HG03108 (cell line): ENCODE measurements around the gene ZBTB2.
A peak's percentile ranks its signal among the peaks of the same experiment; 100 is the strongest.
"Not testable (repeated sequence)": the region's sequence is repeated elsewhere in the genome, so short reads cannot be mapped to it uniquely, and the experiment has no call there.

Experiments used
- ATAC-seq: cut with Tn5 transposase; IDR thresholded peaks from one replicate; pipeline ENCODE4 v1.9.1; 2021; ENCODE audit warnings: moderate library complexity; ENCODE audit not compliant: unreplicated experiment

Gene ZBTB2

DNA sequence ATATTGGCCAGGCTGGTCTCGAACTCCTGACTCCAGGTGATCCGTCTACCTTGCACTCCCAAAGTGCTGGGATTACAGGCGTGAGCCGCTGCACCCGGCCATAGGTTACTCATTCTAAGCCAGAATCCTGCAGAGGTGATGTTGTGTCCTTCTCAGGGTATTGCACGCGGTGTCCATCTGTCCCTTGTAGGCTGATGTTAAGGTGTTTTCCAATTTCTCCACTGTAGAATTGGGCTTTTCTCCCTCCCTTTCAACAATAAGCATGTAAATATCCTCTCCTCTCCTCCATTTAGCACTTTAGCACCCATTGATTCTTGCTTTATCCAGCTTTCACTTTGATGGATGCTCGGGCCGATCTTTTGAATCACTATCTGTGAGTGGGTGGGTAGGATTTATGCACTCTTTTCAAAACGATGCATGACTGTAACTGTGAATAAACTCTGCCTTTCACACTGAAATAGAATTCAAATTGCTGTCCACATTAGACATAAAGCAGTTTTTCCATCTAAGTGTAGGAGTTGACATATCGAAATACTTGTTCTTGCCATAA, 52.6 kb downstream of the ZBTB2 start:
- ATAC-seq = no peak

DNA sequence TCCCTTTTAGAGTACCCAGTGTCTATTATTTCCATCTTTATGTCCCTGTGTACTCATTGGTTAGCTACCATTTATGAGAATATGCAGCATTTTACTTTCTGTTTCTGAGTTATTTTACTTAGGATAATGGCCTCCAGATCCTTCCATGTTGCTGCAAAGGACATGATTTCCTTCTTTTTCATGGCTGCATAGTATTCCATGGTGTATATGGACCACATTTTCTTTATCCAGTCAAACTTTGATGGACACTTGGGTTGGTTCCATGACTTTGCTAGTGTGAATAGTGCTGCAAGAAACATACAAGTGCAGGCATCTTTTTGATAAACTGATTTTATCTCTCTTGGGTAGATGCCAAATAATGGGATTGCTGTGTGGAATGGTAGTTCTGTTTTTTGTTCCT, 55.4 kb downstream of the ZBTB2 start:
- no peak for ATAC-seq

DNA sequence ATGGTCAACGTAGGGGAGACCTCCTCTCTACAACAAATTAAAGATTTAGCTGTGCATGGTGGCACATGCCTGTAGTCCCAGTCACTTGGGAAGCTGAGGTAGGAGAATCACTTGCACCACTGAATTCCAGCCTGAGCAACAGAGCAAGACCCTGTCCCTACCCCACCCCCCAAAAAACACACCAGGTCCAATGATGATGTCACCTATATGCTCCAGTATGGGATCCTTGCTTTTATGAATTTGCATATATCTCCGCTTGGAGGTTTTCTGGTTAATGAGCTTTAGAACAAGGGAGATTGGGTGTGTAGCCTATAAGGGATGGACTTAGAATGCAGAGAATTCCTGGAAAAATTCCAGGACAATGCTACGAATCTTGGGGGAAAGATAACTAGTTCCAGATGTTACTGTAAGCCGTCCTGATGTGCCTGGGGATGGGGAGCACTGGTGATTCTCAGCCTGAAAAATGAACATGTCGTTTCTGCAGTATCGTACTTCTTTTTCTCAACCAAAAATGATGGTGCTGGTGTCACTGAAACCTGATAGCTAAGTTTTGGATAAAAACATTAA, 61.1 kb downstream of the ZBTB2 start:
- ATAC-seq = no peak

DNA sequence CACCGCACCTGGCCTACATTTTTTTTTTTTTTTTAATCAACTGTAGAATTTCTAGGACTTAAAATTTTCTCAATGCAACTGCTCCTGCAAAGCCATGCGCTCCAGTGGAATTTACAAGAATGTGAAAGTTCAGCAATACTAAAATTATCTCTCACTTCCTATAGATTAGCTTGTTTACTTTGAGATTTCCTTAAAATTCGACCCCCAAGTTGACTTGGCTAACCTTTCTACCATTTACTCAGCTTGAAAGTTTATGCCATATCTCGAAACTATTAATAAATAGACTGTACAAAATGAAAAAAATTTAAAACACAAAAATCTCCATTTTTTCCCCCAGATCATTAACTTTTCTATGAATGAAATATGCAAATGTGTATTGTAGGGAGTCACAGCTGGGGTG, 64.3 kb downstream of the ZBTB2 start:
- no peak for ATAC-seq

DNA sequence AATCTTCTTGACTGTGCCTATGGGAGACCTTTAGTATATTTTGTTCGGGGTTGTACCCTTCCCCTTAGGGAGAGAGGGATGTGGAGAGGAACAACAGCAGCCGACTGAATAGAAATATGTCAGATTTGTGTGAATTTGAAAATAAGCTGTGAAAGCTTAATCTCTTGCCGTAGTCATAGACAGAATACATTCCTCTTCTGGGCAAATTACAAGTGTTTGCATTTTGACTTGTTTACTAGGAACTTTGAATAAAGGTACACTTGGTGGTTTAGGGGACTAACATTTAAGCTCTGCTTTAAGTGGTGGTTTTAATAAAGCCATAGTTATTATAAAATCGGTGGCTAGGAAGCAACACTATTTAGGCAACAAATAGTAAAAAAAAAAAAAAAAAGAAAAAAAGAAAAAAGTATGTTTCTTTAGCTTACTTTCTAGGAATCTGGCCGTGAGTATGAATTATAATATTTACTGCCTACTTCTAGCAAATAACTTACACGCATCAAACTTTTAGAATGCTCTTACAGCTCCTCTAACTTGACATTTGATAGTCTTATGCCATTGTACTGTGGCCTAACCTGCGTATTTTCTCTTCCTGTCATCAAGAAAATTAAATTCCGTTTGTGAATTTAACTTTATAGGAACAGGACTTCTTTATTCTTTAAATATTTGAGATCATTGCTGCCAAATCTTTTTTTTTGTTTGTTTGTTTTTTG, 65.1 kb downstream of the ZBTB2 start:
- no peak for ATAC-seq

DNA sequence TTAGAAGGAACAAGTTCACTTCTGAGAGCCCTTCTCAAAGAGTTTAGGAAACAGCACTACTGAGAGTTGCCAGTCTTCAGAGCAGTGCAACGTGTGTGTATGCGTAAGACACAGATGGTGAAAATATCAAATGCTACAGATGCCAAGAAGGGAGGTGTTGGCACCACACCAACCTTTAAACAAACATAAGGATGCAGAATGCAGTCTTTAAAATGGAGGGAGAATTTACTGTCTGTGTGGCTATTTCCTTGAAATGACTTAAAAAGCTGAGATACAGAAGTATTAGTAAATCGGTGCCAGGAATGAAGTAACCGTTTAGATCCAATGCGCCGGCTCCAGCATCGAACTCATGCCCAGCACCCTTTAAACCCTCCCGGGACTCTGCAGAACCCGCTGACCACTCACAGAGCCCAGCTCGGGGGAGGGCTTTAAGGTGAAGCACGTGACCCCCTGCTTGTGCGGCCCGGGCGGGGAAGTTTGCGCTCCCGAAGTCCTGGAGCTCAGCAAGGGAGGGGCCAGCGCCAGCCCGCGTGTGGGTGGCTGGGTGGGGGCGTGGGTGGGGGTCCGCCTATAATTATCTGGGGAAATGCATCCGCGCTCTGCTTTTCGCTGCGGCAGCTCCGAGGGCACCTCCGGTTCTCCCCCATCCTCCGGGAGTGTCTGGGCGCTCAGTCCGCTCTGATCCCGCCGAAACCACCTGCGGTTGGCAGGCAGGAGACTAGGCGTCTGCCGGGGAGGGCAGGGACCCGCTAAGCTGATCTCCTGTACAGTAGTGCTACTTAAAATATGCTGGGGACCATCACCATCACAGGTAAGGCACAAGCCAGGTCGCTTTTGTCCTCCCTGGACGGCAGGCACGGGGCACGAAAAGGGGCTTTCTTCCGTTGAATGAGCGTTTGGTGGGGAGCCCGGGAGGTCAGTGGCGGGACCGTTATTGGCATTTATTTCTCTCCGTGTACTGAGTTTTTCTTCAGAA, 66.0 kb downstream of the ZBTB2 start:
- ATAC-seq = no peak

DNA sequence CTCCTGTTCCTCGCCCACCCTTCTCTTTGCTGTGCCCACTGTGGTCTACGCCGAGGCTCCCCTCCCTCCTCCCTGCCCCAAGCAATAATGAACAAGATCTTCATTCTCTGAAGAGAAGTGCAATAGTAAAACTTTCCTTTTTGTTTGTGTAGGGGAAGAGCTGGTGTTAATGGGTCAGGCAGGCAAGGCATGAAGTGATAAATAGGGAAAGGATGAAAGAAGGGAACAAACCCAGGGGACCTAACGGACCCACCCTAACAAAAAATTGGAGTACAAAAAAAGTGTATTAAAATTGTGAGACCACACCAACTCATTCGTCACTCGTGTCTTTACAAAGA, 66.9 kb downstream of the ZBTB2 start:
- ATAC-seq = no peak

DNA sequence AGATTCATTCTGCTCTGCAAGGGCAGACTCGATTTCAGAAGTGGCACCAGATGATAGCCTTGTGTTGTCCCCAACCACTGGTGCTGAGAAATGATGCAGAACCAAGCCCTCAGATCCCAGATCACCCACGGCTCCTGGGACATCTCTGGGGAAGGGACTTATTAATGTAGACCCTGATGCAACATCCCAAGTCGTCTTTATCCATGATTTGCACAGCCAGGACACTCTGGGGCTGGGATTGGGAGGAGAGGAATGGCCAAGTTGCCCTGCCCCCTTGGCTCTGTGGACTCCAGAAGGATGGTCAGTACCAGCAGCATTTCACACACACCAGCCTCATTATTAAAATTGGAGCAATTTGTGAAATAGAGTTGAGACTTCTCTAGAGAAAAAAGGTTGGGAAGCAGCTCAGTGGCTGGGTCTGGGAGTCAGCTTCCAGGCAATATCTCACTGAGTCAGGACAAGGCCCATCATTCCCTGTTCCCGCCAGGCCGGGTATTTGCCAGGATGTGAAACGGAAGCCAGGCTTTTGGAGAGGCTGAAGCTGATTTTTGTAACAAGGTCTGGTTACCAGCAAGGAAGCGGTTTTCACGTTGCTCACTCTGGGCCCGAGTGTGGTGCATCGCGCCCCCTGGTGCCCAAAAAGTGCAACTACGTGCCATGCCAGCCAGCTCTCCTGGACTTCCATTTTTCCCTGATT, 67.4 kb downstream of the ZBTB2 start:
- peak; percentile 85 for ATAC-seq

DNA sequence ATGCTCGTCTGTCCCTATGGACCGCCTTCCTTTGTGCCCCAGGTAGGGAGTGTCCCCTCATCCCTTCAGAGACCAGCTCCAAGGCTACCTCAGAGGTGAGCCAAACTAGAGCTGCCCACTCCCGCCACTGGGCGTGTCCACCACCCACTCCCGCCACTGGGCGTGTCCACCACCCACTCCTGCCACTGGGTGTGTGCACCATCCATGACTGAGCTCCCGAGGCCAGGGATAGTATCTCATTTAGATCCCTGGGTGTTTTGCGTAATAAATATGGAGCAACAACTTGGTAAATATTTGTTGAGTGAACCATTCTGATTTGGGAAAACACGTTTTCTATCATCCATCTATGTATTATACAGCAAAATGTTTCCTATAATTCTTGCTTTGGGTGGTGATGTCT, 68.8 kb downstream of the ZBTB2 start:
- no peak for ATAC-seq

DNA sequence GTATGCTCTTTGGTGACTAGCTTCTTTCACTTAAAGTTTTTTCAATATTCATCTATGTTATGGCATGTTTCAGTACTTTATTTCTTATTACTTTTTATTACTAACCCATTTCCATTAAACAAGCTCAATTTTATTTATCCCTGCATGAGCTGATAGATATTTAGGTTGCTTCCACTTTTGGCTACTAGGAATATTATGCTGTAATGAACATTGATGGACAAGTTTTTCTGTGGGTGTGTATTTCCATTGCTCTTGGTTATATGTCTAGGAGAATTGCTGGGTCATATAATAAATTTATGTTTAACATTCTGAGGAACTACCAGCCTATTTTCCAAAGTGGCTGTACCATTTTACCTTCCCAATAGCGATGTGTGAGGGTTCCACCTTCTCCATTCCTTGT, 69.9 kb downstream of the ZBTB2 start:
- no peak for ATAC-seq

DNA sequence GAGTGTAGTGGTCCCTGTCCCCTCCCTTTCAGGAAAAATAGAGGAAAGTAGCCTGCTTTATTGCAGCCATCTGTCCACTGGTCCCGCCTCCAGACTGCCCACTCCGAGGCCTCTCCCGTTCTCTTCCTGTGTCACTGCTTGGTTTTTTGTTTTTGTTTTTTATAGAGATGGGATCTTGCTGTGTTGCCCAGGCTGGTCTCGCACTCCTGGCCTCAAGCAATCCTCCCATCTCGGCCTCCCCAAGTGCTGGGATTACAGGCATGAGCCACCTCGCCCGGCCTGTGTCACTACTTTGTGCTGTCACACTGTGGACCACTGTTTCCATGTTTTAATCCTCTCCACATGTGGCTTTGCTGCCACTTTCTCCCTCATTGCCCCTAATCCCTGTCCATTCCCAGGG, 71.2 kb downstream of the ZBTB2 start:
- ATAC-seq = no peak

DNA sequence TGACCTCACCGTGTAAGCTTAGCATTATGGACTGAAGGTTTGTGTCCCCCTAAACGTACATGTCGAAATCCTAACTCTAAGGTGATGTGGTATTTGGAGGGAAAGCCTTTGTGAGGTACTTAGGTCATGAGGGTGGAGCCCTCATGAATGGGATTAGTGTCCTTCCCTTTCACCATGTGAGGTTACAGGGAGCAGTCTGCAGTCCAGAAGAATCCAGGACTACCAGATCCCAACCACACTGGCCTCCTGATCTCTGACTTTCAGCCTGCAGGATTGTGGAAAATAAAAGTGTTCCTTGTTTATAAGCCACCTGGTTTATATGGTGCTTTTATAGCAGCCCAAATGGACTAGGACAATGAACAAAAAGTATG, 73.4 kb downstream of the ZBTB2 start:
- no peak for ATAC-seq

DNA sequence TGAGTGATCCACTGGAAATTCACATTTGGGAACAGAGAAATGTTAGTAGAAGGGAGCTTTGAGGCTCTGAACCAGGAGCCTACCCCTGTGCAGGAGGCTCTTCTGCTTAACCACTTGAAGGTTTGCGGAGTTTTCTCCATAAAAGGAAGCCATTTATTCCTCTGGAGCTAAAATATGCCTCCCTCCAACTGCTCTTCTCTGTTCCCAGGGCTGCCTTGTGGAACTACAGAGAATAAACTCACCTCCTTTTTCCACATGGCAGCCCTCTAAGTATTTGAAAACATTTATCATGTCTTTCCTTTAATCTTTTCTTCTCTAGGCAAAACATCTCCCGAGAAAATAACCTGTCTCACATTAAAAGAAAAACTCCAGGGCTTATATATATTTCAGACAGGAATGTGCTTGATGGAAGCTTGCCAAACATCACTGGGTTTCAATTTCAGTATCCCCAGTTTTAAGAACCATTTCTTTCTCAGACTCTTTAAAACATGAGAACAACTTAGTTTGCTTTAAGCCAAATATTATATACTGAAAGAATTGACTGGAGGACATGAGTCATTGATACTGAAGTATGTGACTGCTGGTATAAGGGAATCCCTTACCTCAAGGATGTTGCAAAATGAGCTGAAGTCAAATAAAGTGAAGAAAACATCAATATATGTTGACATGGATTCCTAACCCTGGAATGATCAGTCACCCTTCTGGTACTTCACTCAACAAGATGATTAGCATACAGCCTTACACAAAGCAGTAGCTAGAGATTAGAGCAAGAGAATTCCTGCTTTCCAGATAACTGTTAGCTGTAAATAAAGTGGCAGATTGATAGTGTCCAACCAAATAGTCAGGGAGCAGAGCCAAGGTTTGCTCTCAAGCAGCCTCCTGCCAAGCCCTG, 74.0 kb downstream of the ZBTB2 start:
- ATAC-seq = no peak

DNA sequence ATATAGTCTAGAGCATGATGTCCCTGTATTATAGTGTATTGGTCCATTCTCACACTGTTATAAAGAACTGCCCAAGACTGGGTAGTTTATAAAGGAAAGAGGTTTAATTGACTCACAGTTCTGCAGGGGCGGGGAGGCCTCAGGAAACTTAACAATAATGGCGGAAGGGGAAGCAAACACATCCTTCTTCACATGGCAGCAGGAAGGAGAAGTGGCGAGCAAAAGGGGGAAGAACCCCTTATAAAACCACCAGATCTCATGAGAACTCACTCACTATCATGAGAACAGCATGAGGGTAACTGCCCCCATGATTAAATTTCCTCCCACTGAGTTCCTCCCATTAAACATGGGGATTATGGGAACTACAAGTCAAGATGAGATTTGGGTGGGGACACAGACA, 75.7 kb downstream of the ZBTB2 start:
- ATAC-seq = not testable (repeated sequence)
